ENCODE measurements around the gene APBA3.

APBA3 gene, protein sequence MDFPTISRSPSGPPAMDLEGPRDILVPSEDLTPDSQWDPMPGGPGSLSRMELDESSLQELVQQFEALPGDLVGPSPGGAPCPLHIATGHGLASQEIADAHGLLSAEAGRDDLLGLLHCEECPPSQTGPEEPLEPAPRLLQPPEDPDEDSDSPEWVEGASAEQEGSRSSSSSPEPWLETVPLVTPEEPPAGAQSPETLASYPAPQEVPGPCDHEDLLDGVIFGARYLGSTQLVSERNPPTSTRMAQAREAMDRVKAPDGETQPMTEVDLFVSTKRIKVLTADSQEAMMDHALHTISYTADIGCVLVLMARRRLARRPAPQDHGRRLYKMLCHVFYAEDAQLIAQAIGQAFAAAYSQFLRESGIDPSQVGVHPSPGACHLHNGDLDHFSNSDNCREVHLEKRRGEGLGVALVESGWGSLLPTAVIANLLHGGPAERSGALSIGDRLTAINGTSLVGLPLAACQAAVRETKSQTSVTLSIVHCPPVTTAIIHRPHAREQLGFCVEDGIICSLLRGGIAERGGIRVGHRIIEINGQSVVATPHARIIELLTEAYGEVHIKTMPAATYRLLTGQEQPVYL

DNA sequence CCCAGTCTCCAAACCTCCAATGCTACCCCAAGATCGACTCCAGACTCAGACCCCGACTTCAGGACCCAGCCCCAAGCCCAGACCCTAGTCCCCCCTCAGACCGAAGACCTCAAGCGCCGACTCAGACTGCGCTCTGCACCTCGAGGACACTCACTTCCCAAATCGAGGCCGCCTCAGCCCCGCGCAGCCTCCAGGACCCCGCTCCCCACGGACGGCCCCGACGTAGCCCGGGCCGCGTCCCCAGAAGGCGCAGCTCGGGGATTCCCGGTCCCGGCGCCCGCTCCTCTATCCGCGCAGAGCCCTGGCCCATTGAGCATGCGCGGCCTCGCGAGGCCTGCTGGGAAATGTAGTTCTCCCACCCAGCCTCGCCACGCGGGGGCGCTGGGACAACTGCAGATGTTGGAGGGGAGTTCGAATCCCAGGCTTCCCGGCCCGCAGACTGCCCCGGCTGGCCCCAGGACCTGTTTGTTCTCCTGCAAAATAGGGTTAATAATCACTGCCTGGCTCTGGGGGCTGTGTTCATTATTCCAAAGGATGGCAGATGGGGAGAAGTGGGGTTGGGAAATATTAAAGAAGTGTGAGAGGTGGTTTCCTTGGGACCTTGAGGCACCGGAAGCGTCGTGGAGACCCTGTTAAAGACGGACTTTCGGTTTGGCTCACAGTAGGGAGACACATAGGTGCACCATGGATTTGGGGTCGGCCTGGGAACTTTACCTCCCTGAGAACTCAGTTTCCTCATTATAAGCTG, at the start of gene APBA3:
Gene APBA3, minus strand, starts transcription at position 311 of the 748 bp plus-strand sequence. CDS start 1,428 bp downstream, outside the sequence.
- peak; percentile 93 for DNase-seq

DNA sequence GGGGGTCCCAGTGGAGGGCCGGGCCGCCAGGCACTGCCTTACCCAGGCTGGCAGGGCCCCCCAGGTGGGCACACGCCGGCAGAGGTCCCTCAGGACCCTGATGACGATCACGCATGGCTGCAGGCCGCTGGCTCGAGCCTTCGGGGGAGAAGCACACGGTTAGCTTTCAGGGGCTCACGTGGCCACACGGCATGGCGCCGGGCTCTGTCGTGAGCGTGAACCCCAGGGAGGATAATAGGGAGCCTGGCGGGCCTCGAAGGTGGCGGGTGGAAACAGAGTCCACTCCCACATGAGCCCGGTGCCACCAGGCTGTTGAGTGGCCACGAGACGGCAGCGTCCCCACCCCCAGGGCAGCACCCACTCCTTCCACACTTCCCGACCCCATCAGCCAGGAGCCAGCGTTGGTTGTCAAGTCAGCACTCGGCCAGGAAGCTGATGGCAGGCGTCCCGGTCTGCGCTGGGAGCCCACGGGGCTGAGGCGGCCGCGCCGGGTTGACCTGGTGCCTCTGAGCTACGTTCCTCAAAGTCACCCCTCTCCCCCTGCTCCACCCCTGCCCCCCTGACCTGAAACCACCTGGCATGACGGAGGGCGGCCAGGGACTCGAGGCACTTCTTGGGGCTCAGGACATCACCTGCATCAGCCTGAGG, 49.3 kb upstream of the APBA3 start:
- no peak for DNase-seq

DNA sequence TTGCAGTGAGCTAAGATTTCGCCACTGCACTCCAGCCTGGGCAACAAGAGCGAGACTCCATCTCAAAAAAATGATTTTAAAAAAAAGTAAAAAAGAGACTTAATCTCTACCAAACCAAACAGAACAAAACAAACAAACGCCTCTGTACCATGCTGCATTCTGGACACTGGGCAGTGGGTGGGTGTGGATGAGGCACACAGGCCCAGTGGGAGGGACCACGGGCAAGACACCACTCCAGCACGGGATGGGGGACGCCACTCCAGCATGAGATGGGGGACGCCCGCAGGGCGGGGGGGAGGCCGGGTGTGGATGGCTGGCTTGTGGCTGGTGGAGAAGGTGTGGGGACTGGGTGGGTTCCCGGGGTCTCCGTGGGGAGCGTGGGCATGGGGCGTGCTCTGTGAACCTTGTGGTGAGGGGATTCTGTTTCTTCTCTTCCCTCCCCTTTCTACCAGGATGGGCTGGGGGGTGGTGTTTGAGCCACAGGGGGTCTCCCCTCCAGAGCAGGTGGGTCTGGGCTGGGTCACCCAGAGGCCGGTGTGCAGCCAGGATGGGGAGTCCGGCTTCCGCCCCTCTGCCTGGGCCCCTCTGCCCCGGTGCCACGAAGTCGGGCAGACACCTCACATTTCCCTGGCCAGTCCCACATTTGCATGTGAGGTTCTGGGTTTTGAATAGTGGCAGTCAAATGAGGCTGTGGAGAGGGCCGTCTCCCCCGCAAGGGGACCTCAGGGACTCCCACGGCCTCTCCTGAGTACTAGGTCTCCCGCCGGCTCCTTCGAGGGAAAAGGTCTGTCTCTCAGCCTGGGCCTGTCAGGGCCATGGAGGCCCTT, 48.6 kb upstream of the APBA3 start:
- no peak for DNase-seq

DNA sequence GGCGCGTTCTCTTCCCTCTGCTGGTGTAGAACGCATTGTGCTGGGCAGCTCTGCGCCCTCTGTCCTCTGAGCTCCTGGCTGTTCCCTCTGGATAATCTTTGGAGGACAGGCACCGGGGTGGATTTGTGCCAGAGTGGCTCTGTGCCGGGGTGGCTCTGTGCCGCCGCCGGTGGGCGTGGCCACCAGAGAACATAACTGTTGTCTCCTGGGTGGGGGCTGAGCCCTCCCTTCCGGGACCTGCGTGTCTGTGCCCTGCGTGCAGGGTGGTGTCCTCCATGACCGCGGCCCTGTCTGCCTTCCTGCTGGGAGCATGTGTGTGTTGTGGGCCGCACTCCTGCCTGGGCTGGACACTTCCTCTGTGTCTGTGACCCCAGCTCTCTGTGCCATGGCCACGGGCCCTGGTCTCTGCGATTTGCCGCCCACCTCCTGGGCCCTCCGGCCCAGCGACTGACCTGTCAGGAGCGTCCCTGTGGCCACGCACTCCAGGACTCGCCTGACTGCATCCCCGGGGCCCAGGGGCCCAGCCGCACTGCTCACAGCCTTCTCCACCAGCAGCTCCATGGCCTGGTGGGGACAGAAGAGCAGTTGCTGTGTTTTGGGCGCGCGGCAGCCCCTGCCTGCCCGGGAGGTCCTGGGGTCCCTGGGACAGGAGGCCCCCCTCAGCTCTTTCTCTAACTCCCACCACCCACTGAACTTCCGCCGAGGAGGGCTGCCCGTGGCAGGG, 47.1 kb upstream of the APBA3 start:
- no peak for DNase-seq

DNA sequence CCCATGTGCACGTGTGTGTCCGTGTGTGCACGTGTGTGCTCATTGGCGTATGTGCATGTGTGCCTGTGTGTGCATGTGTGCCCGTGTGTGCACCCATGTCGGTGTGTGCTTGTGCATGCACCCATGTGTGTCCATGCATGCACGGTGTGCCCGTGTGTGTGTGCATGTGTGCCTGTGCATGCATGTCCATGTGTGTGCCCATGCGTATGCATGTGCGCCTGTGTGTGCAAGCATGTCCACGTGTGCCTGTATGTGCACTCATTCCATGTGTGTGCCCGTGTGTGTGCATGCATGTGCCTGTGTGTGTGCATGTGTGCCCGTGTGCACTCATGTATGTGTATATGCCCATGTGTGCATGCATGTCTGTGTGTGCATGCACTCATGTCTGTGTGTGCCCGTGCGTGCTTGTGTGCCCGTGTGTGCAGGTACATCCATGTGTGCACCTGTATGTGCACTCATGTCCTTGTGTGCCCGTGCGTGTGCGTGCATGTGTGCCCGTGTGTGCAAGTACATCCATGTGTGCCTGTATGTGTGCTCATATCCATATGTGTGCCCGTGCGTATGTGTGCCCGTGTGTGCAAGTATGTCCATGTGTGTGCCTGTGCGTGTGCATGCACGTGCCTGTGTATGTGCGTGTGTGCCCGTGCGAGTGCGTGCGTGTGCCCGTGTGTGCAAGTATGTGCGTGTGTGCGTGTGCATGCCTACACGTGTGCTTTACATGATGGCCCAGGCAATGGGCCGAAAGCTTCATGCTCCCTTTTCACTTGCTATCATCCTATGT, 46.3 kb upstream of the APBA3 start:
- DNase-seq: no peak

DNA sequence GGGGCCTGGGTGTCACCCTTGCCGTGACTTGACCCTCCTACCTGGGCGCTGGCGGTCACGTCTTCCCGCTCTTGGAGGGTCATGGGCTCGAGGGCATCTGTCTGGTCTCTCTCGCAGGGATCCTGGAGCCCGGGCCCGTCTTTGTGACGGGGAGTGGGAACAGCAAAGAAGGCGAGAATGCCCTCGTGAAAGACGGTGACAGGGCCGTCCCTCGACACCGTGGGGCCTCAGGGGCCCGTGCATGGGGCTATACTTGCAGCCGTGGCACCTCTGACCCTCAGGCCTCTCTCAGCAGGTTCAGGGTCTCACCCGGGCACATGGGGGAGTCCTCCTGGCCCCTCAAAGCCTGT, 45.6 kb upstream of the APBA3 start:
- no peak for DNase-seq

DNA sequence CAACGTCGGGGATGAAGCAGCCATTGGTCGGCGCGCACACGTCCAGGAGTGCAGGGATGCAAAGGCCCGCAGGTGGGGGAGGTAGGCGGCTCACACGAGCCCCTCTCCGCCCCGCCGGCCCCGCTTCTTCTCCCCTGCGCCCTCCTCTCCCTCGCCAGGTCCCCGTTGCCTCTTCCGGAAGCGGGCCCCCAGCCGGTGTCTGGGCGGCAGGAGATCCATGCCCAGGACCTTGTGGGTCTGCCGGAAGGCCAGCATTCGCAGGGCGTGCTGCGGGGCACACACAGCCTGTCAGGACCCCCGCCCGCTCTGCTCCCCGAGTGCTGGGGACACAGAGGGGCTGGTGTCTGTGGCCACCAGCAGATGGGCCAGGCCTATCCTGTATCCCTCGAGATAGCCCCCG, 44.4 kb upstream of the APBA3 start:
- DNase-seq: no peak

DNA sequence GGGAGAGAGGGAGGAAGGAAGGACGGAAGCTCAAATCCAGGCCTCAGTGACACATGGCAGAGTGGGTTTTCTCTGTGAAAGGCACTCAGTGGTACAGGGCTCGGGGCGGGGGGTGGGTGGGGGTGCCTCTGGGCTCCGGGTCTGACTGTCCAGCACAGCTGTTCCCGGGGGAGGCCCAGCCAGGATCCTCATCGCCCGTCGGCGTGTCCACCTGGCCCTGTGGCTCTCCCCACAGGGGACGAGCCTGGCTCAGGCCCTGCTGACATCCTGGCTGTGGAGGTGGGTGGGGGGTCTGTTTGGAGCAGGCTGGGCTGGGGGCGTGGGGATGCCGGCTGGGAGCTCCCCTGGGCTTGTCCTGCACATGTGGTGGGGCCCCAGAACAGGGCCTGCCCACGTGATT, 42.9 kb upstream of the APBA3 start:
- no peak for DNase-seq

DNA sequence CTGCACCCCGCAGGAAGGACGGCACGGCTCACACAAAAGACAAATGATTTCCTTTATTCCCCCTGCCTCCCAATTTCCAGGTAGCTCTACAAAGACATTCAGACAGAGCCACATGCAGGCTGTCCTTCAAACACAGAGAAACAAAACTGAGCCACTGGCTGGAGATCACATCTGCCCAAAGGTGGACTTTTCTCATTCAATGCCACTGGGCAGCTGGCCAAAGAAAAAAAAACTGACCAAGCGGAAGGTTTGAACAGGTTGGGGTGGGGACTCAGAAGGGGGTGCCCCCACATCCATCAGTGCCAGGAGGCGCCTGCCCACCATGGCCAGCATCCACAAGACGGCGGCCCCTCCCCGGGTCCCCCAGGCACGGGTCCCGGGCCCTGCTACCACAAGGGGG, 42.5 kb upstream of the APBA3 start:
- no peak for DNase-seq

DNA sequence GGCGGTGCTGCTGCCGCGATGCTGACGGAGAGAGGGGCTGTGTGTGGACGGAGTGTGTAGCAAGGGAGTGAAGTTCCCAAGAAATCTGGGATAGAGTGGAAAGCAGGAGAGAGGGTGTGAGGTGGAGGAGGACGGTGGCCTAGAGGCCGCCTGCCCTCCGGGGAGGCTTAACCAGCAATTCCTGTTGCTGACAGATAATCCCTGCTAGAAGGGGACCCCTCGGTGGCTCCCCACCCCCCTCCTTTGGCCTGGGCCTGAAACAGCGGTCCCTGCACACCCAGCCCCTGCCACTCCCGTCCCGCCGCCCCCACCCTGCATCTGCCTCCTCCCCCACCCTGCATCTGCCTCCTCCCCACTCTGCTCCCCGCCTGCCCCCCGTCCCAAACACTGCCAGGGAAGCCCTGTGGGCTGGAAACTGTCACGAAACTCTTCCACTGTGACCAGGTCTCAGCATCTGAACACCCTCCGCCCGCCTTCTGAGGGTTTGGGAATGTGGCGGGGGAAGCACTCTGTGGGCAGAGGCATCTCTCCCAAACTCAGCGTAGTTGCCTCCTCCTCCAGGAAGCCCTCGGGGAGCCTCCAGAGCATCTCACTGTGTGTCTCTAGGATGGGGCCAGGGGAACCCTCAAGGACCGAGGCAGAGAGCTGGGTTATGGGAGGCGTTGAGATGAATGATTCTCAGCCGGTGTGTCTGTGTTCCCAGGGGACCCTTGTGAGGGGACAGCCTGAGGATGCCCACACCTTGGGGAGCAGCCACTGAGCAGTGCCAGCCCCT, 41.8 kb upstream of the APBA3 start:
- DNase-seq: no peak

DNA sequence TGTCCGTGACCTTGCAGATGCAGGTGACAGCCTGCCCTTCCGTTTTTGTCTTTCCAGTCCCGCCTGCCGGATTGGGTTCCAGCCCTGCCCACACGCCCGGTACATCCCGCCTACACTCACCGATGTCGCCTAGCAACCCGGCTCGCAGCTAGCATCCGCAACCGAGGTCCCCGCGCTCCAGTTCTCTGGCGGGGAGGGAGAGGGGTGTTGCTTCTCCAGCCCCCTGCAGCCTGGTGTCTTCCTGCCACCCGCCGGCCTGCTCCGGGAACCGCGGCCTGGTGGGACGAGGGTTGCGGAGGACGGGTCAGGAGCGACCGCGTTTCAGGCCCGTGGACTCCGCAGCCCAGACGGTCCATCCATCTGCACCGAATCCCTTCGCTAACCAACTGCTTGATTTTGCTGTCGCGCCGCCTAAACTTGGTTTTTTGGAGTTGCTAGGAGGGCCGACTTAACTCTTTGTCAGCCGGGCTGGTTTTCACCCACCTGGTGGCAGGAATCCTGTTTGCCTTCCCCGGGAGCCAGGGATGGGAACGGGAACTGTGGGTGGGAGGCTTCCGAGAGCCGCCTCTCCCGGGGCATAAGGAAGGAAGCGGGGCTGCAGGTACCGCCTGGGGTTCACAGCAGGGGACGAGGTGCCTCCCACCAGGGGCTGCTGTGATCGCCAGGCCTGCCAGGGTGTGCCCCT, 40.1 kb upstream of the APBA3 start:
- DNase-seq: no peak

DNA sequence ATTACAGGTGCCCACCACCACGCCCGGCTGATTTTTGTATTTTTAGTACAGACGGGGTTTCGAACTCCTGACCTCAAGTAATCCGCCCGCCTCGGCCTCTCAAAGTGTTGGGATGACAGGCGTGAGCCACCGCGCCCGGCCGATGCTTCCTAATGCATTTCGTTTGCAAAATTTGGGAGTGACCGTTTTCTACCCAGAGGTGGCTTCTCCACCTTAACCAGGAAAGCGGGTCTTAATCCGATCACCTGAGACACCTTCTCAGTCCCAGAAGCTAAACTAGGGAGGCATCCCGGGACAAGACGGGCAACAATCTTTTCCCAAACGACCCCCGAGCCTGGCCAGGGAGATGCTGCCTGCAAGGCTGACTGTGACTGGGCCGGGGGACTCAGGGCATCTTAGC, 39.5 kb upstream of the APBA3 start:
- no peak for DNase-seq

DNA sequence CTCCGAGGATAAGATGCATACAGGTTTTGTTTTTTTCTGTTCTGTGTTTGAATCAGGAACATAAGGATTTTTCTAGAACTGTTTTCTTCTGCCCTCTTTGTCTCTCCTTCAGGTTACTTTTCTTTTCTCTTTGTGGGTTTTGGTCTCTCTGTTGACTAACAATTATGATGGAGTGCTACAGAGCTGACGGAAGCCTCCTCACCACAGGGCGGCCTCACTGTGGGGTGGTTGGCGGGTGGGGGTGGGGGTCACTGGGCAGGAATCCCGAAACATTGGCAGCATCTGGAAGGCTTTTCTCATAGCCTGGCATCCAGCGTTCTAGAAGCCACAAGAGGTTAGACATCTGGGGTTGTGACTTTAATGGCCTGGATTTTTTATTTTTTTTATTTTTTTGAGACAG, 36.6 kb upstream of the APBA3 start:
- DNase-seq: no peak

DNA sequence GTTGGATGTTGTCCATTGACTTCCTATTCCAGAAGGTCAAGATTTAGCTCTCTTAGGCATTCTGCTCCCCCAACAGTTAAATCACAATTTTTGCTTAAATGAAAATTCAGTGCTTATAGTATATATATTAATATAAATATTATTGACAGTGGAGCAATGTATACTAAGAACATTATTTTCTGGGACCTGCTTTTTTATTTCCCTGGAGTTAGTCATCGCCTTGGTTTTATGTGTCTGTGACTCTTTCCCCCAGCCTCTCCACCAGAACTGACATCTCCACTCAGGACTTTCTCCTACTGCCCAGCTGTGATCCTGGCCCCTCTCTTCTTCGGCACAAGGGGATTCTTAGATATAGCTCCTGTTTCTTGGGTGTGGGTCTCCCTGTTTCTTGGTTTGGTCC, 34.9 kb upstream of the APBA3 start:
- no peak for DNase-seq

DNA sequence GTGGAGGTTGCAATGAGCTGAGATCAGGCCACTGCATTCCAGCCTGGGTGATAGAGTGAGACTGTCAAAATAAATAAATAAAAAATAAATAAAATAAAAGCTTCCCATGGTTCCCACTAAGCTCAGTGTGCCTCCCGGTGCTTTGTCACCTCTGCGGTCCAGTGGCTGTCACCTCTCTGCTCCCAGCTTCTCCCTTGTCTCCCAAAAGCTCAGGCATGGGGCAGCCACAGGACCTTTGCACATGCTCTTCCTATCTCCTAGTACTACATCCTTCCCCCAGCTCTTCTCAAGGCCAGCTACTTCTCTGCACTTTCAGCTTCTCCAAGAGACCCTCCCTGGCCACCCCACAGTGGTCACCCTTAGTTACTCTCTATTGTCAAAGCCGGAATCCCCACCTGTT, 32.3 kb upstream of the APBA3 start:
- no peak for DNase-seq

DNA sequence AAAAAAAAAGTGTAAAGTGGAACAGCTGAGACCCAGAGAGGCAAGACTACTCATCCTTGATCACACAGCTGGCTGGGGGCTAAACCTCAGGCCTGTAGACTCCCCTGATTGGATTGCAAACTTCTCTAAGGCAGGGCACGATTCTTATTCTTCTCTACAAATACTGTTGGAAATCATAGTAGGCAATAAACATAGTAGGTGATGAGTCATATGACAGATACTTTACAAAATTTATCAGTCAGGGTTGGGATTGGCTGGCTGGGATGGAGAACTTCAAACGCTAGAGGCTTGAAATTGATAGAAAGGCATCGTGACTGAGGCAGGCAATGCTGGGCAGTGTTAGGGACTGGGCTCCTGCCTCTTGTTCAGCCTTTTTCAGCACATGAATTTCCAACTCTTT, 30.6 kb upstream of the APBA3 start:
- DNase-seq: no peak

DNA sequence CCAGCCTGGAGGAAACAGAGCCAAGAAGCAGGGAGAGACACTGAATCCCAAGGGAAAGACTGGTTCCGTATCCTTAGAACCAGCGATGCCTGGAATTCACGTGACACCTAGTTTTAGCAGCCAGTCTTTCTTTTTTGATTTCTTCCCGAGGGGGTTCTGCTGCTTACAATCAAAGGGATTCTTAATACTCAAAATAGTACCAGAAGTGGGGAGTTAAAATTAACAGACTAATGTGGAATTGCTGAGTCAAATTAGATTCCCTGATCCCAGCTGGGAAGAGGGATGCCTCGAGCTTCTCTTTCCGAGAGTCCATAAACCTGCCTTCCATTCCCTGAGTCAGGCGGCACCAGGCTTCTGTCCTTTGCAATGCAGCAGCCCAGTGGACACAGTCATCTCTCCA, 29.4 kb upstream of the APBA3 start:
- DNase-seq: no peak

DNA sequence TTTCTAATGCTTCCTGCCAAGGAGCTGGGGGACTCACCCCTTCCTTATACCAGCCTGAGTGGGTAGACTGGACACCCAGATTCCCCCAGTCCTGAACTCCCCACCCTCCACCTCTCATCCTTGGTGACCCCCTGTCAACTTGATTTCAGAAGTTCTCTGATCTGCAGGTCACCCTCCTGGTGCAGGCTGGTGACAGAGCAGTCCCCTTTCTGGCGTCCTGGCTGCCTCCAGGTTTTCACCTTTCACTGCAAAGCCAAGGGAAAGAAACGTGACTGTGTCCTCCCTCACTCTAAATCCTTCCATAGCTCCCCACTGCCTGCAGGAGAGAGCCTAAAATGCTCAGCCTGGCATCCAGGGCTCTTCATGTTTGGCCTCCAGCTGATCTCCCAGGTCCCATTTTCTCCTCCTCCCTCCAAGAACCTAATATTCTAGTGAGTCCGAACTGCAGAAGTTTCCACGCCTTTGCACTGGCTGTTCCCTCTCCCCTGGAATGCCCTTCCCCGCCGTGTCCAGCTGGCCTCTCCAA, 28.8 kb upstream of the APBA3 start:
- DNase-seq: no peak

DNA sequence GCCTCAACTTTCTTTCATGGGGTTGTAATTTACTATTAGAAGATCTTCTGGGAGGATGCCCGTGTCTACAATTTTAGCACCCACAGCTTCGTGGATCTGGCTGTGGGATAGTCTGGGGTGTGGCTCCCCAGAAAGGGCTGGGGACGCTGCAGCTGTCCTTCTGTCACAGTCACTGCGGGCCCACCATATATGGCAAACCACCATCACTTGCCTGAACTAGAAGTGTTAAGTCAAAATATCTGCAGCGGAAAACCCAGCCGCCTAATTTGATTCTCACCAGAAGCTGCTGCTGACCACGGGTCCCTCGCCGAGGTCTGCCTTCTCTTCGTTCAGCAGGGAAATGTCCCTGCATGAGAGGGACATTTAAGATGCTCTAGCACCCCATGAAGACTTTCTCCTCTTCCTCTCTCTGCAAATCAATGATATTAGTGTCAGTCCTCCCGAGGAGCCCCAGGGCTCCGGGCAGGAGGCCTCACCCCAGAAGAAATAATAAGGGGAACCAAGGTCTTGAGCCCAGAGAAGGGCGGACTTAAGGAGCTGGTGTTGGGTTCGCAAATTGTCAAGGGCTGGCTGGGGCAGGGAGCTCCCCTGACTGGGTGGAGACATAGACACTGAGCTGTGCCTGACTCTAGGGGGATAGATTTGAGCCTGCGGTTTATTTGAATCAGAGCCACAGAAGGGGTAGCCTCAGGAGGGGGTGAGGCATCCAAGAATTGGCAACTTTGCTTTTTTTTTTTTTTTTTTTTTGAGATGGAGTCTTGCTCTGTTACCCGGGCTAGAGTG, 27.7 kb upstream of the APBA3 start:
- DNase-seq: no peak
